ENCODE measurements around the gene CAMK2N2. TPM values are rescaled to one million over a fixed set of nuclear protein-coding genes. Genes with fewer than 3 reads are reported as not detected.

The CAMK2N2 gene
- total RNA-seq, 1 experiment from 2014 or later: 2.2 TPM

- intact Hi-C loops (cut with micrococcal nuclease; ENCODE audit: unreplicated experiment): no loop called here
- no peaks in the 10 kb centered on the region for H3K9me3 ChIP-seq (ENCODE audit: insufficient read depth, low read depth)
- no peak for DNase-seq
Observed at GRCh38 chr3:184257083-184257915, 4.1 kb downstream of the CAMK2N2 start.

GRCh38 chr3:184255291-184256039 is 5.9 kb downstream of the CAMK2N2 start:
- no peaks in the 10 kb centered on the region for H3K27me3 ChIP-seq (ENCODE audit: insufficient read depth, low read depth)
- TF ChIP-seq EZH2 (IDR thresholded peaks at IDR 0.05; ENCODE audit: low read depth): no peak
- peak in 1 of 2 experiments; percentile 50 for DNase-seq
- H3K79me2 ChIP-seq (ENCODE audit: low read depth): peaks cover 31% of the 10 kb centered on the region
- ChIA-PET CTCF (no interaction called here), POLR2A (ENCODE audit: unreplicated experiment) (no interaction called here)
- H3K9me2 ChIP-seq (ENCODE audit: insufficient read depth): no peaks in the 10 kb centered on the region
- H4K20me1 ChIP-seq (ENCODE audit: insufficient read depth): no peaks in the 10 kb centered on the region
- intact Hi-C loops (cut with micrococcal nuclease; ENCODE audit: unreplicated experiment): no loop called here
- peaks cover 9% of the 10 kb centered on the region; the same call in 1 of the 2 replicates for H3K4me1 ChIP-seq (replicated peaks; ENCODE audit: insufficient read depth)
- H3K36me3 ChIP-seq (ENCODE audit: low read depth): no peaks in the 10 kb centered on the region
- H3K27ac ChIP-seq: peak overlapping the region; percentile 58
- BruUV-seq (replicated peaks): no TSS peak
- no peak overlapping the region for H3K4me2 ChIP-seq
- H3F3A ChIP-seq (ENCODE audit: insufficient read depth, low read depth): peaks cover 31% of the 10 kb centered on the region; the same call in 1 of the 2 replicates
- H3K9me3 ChIP-seq (ENCODE audit: insufficient read depth, low read depth): no peaks in the 10 kb centered on the region
- H2AFZ ChIP-seq: no peak overlapping the region
- no peak overlapping the region for H3K4me3 ChIP-seq

More at GRCh38 chr3:184257083-184257915, 4.1 kb downstream of the CAMK2N2 start:
- no peaks in the 10 kb centered on the region for H3K36me3 ChIP-seq (ENCODE audit: low read depth)
- no TSS peak for BruUV-seq (replicated peaks)
- no peaks in the 10 kb centered on the region for H3K9me2 ChIP-seq (ENCODE audit: insufficient read depth)
- TF ChIP-seq EZH2 (IDR thresholded peaks at IDR 0.05; ENCODE audit: low read depth): no peak
- no peak for TF ChIP-seq CTCF (conservative IDR thresholded peaks at IDR 0.05)
- H4K20me1 ChIP-seq (ENCODE audit: insufficient read depth): no peaks in the 10 kb centered on the region
- CTCF ChIA-PET: interaction anchor here (0.6 kb wide), 1 partner anchor 109 kb away, joined by 4 read pairs; no protein-coding TSS in a partner anchor
- POLR2A ChIA-PET (ENCODE audit: unreplicated experiment): interaction anchor here (0.7 kb wide), 2 partner anchors 43 to 1539 kb away, joined by 3 to 7 read pairs; no protein-coding TSS in a partner anchor
- peaks cover 19% of the 10 kb centered on the region for H3K79me2 ChIP-seq (ENCODE audit: low read depth)
- no peak overlapping the region for H3K4me2 ChIP-seq
- H2AFZ ChIP-seq: no peak overlapping the region
- H3F3A ChIP-seq (ENCODE audit: insufficient read depth, low read depth): peaks cover 37% of the 10 kb centered on the region; the same call in 1 of the 2 replicates
- no peaks in the 10 kb centered on the region for H3K27me3 ChIP-seq (ENCODE audit: insufficient read depth, low read depth)
- 0 out of 2 replicates have a peak, but pooled peaks cover 9% of the 10 kb centered on the region for H3K4me1 ChIP-seq (replicated peaks; ENCODE audit: insufficient read depth)
- no peak overlapping the region for H3K27ac ChIP-seq
- no peak overlapping the region for H3K4me3 ChIP-seq

GRCh38 chr3:184250167-184250828 is 11.1 kb downstream of the CAMK2N2 start:
- H3K79me2 ChIP-seq (ENCODE audit: low read depth): peaks cover 71% of the 10 kb centered on the region
- ChIA-PET CTCF (interaction anchor here (0.9 to 1.0 kb wide), 3 partner anchors 11 to 98 kb away, joined by 4 to 10 read pairs (median 5); no protein-coding TSS in a partner anchor), POLR2A (ENCODE audit: unreplicated experiment) (interaction anchor here (0.6 kb wide), 1 partner anchor 12 kb away, joined by 22 read pairs; no protein-coding TSS in a partner anchor)

More at GRCh38 chr3:184250167-184250828, 11.1 kb downstream of the CAMK2N2 start:
- peak; percentile 92 to 97 for DNase-seq
- Histone ChIP-seq H3K9me2 (ENCODE audit: insufficient read depth) (no peaks in the 10 kb centered on the region), H3K4me1 (replicated peaks; ENCODE audit: insufficient read depth) (peaks cover 18% of the 10 kb centered on the region), H3K4me3 (peak overlapping the region; percentile 96), H2AFZ (peak overlapping the region; percentile 93), H3K9me3 (ENCODE audit: insufficient read depth, low read depth) (no peaks in the 10 kb centered on the region), H3F3A (ENCODE audit: insufficient read depth, low read depth) (peaks cover 35% of the 10 kb centered on the region), H3K36me3 (ENCODE audit: low read depth) (peaks cover 11% of the 10 kb centered on the region), H4K20me1 (ENCODE audit: insufficient read depth) (peaks cover 6% of the 10 kb centered on the region; the same call in 1 of the 2 replicates), H3K27ac (peak overlapping the region; percentile 90), H3K4me2 (peak overlapping the region; percentile 100), H3K27me3 (ENCODE audit: insufficient read depth, low read depth) (no peaks in the 10 kb centered on the region)
- BruUV-seq (replicated peaks): no TSS peak
- TF ChIP-seq CTCF (conservative IDR thresholded peaks at IDR 0.05): peak; percentile 97
- no peak for TF ChIP-seq EZH2 (IDR thresholded peaks at IDR 0.05; ENCODE audit: low read depth)
- intact Hi-C loops (cut with micrococcal nuclease; ENCODE audit: unreplicated experiment): loop anchor here (1.0 to 5.0 kb wide), 3 partner anchors 39 to 355 kb away; no protein-coding TSS in a partner anchor
